GM20431 (cell line): ENCODE results near the gene PARD3.

Experiments
- in situ Hi-C: fragments of 300-500 bp; cut with MseI, MboI; formaldehyde crosslinking; loops from one replicate; pipeline ENCODE4 v1.15.0; 2020; ENCODE audit warnings: low sequenced_read_pairs; ENCODE audit not compliant: unreplicated experiment

Gene PARD3

DNA sequence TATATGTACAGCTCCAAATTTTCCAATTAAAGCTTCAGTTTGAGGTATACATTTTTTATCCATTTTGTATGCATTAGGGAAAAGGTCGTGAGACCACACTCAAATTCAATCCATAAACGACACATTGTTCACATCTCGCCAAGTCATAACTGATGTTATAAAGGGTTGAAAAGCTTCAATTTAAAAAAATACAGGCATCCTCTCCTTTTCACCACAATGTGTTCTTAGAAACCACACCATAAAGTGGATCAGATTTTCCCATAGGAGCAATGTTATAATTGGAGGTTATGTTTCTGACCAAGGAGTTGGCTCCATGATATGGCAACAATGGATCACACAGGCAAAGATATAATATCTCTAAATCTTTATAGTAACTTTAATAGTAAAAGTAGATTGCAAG lies 663.6 kb downstream of the PARD3 start:
- in situ Hi-C loops = no loop called here

DNA sequence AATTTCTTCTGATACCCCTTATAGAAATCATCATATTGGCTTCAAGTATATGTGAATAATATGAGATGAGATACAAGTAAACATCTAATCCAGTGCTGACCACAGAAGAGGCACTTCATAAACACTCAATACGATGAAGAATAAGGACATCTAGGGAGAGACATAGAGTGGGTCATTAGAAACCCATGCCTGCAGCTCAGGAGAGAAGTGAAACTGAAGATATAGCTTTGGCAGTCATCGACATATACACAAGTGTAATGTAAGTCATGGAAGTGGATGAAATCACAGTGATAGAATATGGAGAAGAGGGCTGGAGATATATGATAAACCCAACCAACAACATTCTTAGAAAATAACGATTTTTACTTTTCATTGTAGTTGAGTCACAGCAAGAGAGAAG lies 665.0 kb downstream of the PARD3 start:
- in situ Hi-C loops = no loop called here

DNA sequence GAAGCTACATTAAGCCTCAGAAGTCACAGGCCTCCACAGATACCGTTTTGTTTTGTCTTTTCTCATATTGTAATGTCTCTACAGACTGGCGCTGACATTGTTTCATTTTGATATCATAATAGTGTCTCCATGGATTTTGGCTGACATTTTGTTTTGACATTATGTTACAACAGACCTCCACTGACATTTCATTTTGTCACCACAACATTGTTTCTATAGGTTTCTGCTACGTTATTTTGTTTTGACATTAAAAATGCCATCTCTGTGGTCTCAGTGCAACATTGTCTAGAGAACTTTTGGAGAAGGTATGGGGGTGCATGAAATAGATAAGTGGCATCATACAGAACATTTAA lies 666.8 kb downstream of the PARD3 start:
- in situ Hi-C loops = no loop called here

DNA sequence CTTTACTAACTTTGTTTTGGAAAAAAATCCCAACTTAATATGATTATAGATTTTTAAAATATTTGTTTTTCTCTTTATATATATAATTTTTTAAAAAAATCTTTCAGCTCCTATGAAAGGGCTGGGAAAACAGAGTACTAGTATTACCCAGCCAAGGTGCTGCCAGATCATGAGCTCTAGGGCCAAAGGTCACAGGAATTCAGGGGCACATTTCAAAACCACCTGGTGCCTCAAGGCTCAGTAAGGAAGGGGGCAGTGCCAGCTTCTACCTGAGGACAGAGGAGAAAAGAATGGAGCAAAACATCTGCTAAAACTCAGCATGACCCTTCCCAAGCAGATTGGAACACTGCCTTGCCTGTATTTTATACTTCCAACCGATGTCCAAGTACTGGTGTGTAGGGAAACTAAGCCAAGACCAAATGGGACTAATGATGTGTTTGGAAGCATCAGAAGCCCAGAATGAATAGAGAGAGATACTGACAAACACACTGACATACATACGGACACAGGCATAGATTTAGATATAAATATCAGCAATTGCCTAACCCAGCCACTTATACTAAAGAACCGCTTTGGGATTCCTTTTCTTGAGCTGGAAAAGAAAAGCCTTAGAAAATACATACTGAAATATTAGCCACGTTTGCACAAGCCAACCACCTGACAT lies 667.3 kb downstream of the PARD3 start:
- in situ Hi-C loops = no loop called here

DNA sequence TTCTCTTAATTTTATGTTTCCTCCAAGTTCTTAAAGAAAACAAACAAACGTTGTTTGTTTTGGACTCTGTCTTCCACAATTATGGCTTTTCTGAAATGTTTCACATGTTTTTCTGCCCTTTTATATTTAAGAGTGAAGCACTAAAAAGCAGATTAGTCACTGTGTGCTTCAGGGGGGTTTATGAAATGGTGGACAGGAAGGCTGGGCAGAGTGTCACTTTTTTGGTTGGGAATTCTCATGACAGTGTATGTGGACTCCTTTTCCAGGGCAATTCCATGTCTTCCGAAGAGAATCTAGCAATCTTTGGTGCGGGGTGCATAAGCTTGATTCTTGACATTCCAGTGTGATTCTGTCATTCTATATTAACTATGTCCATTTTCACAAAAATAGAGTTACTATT lies 669.4 kb downstream of the PARD3 start:
- in situ Hi-C loops = no loop called here

DNA sequence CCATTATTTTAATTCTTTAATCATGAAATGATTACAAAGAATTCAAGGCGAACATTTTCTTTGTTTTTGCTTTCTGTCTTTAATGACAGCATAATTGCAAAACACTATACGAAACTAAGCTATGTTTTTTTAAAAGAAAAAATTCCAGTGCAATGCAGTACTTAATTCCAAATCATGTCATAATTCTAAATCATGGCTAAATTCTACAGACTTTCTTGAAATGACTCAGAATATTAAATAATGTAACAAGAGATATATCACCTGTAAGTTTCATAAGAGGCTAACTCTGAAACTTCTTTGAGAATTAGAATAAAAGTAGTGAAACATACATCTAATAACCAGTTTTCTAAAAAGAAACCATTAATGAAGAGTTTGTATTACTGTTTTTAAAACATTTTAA lies 671.6 kb downstream of the PARD3 start:
- in situ Hi-C loops = no loop called here

DNA sequence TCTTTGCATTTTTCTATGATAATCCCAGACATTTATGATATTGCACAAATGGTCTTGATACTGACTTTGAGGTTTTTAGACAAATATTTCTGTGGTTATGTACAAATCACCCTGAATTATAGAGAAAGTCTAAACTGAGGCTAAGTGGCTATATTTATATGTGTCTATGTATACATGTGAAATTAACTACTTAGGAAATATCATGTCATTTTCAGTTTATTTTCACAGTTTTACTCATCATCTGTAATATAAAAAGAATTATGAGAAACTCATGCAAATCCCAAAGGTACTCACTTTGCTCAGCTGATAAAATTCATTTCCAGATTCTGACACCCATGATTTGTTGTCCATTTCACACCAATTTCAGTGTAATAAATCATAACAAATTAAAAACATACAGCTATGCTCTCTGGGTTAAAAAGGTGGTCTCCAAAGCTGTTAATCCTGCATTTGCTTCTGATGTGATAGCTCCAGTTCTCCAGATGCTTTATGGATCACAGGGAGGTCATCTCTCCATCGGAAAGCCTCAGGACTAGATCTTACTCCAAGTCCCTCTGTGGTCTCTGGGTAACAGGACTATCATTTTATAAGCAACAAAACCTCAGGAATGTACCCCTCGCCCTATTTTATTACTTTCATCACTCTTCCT lies 673.9 kb downstream of the PARD3 start:
- in situ Hi-C loops = no loop called here

DNA sequence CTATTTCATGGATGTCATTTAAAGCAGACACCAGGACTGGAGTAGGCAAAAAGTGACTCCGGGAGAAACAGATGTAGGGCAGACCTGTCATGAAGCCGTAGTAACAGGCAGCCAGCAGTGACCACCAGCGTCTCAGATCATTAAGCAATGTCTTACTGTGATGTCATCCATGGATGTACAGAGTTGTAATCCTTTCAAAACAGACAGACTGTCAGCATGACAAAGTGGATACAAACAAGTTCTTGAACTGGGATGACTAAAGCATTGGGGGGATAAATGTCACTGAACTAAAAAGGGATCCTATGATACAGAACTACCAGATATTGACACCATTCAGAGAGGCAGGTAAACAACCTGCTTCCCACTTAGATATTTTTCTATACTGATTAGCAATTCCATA lies 675.5 kb downstream of the PARD3 start:
- in situ Hi-C loops = no loop called here

DNA sequence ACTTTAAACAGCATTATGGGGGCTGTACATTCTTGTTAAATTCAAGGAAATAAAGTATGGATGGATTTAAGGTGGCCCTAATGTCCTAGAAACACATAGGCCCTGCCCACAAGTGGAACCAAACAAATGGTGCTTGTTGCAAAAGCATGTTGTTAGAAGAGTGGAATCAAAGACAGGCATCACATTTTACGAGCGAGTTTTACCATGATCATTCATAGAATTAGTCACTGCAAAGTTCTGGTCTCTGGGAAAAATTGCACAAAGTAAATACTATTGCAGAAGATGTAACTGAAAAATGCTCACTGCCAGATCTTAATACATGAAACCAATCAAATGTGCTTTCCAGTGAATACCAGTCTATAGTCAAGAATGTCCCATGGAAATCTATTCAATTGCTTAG lies 677.1 kb downstream of the PARD3 start:
- in situ Hi-C loops = no loop called here

DNA sequence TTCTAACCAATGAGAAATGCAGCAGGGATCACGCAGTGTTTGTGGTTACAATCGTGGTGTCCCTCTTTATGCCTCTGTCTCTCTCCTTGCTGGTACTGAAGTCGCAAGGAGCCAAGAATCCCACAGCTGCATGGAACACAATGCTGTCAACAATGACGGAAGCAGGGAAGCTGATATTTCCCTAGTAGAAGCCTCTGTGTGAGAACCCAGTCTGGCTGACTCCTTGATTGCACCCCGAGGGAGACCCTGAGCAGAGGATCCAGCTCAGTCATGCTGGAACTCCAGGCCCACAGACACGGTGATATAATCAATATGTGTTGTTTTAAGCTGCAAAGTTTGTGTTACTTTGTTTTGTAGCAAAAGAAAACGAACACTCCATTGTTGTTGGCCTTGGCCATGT lies 677.9 kb downstream of the PARD3 start:
- in situ Hi-C loops = no loop called here

DNA sequence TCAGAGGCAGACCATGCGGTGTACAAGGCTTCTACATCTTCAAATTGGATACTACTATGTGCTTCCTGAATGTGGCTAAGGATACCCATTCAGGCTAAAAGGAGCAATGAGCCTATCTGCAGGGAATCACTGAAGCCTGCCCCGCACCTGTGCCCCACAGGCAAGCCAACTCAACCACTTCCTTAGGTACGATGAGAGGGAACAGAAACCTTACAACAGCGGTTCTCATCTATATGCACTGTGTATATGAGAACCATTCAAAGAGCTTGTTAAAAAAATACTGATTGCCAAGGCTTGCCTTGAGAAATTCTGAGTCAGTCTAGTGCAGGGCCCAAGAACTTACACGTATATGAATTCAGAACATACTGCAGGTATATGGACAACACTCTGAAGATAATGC lies 679.6 kb downstream of the PARD3 start:
- in situ Hi-C loops = no loop called here

DNA sequence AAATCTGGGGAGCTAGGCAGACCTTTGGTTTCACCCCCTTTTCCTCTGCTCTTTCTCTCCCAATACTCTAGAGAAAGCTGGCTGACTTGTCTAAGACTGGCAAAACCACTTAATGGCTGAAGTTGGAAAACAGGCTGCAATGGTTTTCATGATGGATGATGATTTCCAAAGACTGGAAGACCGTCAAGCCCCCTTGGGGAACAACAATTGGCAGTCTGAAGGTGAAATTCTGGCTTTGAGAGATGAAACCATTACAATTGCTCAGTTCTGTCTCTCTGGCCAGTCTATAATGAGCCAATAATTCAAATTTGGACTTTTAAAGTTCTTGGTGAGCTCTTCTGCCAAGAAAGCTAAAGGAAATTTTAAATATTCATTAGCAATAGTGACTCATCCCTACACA lies 680.5 kb downstream of the PARD3 start:
- in situ Hi-C loops = no loop called here

DNA sequence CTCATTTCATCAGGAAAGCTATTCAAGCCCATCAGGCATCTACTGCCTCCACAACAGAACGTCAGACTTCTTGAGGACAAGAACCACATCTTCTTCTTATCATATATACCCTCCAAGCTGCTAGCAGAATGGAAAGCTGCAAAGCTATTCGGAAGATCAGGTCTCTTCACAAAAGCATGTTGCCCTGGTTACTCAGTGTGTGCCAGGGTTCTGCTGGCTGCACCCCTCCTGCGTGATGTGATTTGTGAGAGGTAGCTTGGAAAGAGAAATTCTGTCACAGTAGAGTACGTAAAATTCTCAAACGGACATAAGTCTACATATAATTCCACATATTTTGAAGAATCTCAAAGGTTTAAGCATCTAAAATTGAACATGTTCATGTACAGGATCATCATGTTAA lies 681.7 kb downstream of the PARD3 start:
- in situ Hi-C loops = no loop called here

DNA sequence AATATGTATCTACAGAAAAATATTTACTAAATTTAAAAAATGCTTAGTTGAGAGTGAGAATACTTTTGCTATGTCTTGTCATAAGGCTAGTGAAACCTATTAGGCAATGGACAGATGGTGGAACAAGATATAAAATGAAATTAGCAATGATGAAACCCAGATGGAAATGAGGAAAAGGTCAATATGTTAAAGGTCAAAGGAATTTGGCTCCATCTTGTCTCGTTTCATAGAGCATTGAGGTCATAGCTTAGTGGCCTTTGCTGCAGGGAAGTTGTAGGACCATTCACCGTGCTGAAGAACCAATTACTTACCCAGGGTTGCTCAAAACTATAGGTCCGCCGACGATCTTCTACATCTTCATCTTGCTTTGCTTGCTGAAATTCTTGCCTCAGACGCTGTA lies 683.9 kb downstream of the PARD3 start:
- in situ Hi-C loops = no loop called here

DNA sequence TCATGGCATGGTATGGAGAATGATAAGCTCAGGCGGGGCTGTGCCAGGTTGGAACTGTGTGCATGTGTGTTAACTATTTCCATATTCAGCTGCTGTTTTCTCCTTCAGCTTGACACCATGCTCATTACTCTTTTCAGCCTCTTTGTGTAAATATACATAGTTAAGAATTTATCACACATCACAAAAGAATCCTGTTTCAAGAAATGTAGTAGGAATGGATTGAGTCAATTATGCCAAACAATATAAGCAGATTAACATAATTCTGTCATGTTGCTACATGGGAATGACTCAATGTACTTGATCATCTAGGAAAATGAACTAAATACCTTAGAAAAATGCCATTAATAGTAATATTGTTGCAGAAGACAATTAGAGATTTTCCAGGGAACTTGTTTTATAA lies 687.4 kb downstream of the PARD3 start:
- in situ Hi-C loops = no loop called here

DNA sequence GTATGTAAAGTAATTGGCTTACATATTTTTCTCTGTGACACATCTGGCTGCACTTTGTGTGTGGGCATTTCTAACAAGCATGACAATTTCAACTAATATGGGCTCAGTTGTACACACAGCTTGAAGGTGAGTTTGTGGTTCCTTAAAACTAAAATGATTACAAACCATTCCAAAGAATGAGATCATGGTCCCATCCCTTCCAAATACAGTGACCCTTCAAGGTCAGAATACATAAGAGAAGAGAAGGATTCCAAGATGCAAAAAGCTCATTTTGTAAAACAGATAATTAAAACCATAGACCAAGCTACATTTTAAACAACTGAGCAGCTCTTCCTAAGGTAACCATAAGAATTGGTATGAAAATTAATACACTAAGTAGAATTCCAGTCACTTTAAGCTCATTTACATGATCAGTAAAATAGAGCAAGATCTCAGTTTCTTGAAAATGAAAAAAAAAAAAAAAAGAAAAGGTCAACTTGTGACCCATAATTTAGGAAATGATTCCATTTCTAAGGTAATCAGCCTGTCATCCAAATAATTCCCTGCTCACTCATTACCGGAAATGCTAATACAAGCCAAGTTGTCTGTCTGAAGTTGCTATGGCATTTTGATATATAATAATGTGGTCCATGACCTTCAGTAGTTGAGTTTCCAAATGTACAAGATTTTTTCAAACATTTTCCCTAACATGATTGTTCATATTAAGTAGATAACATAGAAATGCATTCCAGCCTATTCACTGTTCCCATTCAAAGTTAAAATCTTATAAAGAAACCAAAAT lies 688.5 kb downstream of the PARD3 start:
- in situ Hi-C loops = no loop called here

DNA sequence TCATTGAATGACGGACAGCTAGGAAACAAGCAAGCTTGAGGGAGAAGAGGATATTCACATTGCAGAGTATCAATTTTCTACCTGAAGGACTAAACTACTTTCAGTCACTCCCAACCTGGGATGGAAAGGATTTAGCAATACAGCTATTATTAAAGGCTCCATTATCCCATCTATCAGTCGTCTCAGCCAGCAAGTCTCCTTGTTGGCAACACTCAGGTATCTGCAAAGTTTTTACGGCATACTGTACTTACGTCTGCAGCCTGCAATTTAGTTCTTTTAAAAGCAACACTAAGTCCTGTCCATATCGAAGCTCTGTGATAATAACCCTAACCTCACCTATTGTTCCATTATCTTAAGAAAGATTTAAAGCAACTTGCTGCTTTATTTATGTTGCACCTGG lies 689.4 kb downstream of the PARD3 start:
- in situ Hi-C loops = no loop called here

DNA sequence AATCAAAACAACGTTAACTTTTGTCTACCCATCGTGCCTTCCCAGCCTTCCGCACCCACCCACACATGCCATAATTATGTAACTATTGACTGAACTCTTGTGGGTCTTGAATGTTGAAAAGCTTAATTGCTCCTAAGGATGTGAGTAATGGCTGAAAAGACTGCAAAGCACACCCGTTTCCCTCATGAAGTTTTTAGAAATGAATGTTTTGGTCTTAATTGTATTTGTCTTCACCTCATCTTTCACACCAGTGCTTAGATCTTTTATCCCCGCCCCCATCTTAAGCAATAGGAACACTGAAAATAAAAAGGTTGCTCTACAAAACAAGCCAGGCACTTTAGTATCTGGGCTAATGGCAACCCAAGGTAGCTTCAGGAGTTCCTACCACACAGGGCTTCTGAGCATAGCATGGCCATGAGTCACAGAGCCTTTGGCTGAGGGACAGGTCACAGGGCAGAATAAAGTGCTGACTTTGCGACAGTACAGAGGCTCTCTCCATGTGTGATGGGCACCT lies 690.5 kb downstream of the PARD3 start:
- in situ Hi-C loops = no loop called here

DNA sequence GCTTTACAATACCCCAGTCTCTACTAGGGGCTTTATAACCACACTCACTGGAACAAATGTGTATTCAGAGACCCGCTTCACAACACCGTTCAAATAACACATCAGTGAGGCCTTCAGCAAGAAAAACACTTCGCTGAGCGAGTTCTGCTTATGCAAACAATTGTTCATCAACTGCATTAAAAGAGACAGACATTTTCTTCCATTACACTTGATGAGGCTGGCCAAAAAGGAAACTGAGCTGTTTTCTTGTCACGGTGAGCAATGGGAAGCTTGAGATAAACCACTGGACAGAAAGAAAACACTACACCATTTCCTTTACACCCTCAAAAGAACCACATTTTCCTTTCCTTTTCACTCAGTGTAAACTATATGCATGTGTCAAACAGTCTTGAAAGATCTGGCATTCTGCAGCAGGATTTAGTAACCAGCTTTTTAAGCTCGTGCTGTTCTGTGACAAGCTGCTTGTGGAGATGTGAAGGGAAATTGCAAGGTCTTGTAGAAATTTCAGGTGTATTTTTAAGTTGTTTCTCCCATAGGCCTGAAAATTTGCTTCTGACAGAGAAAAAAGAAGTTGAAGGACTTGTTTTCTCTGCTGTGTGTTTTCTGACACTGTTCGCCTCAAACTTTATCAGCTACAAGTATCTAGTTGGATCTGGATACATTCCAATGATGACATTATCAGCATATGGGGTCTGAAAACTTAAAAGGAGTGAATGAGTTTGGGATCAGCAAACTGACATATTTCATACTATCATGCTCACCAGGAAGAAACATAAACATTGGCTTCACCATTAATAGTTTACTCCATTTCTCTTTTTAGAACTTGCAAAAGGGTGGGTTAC lies 693.1 kb downstream of the PARD3 start:
- in situ Hi-C loops = no loop called here

DNA sequence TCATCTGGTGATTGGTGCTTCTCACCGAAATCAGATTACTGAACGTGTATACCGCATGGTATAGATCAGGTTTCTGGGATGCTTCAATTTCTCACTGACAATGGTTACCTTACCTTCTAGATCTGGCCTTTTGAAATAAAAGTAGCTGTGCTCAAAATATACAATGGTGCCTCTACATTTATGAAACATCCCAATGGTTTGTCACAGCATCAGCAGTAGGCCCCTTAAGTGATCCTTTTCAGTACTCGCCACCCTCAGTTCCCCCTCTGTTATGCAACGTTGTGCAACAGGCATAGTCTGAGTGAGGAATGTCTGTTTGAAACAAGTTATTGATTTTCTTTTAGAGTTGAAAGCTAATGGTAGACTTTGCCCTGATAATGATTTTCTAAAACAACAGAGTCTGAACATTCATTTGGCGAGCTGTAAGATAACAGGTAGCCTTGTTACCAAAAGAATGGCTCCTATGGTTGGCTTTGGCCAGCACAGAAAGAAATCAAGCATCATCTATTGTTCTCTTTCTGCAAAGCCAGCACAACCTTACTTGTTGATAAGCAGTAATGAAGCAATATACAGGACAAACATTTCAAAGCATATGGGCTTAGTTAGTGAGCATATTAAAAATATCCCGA lies 693.9 kb downstream of the PARD3 start:
- in situ Hi-C loops = no loop called here
